H1 (cell line): Measurements from ENCODE around the gene CCDC88A.

Source experiments
- BCL11A ChIP-seq, 2 experiments: IDR thresholded peaks; one replicate each; pipeline ENCODE4 v1.6.1; 2011; ENCODE audit warnings: low read depth in 2 of 2, low read length in 2 of 2, mild to moderate bottlenecking in 2 of 2
- EP300 ChIP-seq, 2 experiments: IDR thresholded peaks; 1 replicate in 1 of 2; 2 replicates in 1 of 2; pipeline ENCODE4 v1.6.1; 2011 to 2012; ENCODE audit warnings: low read depth in 2 of 2, low read length in 2 of 2, mild to moderate bottlenecking in 2 of 2, borderline replicate concordance in 1 of 2, inconsistent platforms in 1 of 2, moderate library complexity in 1 of 2
- FOSL1 ChIP-seq: IDR thresholded peaks from 2 replicates; pipeline ENCODE4 v1.6.1; 2011; ENCODE audit warnings: mild to moderate bottlenecking, low read depth, low read length, moderate library complexity; ENCODE audit not compliant: insufficient read depth
- POLR2A ChIP-seq, 2 experiments: IDR thresholded peaks; 1 replicate in 1 of 2; 2 replicates in 1 of 2; pipeline ENCODE4 v1.6.1; 2011; ENCODE audit warnings: low read depth in 2 of 2, low read length in 2 of 2, mild to moderate bottlenecking in 2 of 2; ENCODE audit errors: control extremely low read depth in 1 of 2
- POLR2AphosphoS5 ChIP-seq: IDR thresholded peaks from 2 replicates; pipeline ENCODE4 v1.6.1; 2011; ENCODE audit warnings: low read depth, low read length
- TF ChIP-seq, protein P1 (sequence below), 3 experiments: IDR thresholded peaks; 1 replicate in 2 of 3; 2 replicates in 1 of 3; pipeline versions ENCODE4 v1.5.1 to v1.6.1; 2011; ENCODE audit warnings: low read length in 3 of 3, mild to moderate bottlenecking in 3 of 3, inconsistent platforms in 2 of 3, low read depth in 1 of 3, moderate library complexity in 1 of 3; ENCODE audit not compliant: insufficient read depth in 1 of 3; ENCODE audit errors: control extremely low read depth in 1 of 3

- TF ChIP-seq, protein P1, sequence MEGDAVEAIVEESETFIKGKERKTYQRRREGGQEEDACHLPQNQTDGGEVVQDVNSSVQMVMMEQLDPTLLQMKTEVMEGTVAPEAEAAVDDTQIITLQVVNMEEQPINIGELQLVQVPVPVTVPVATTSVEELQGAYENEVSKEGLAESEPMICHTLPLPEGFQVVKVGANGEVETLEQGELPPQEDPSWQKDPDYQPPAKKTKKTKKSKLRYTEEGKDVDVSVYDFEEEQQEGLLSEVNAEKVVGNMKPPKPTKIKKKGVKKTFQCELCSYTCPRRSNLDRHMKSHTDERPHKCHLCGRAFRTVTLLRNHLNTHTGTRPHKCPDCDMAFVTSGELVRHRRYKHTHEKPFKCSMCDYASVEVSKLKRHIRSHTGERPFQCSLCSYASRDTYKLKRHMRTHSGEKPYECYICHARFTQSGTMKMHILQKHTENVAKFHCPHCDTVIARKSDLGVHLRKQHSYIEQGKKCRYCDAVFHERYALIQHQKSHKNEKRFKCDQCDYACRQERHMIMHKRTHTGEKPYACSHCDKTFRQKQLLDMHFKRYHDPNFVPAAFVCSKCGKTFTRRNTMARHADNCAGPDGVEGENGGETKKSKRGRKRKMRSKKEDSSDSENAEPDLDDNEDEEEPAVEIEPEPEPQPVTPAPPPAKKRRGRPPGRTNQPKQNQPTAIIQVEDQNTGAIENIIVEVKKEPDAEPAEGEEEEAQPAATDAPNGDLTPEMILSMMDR (IDR thresholded peaks at IDR 0.05; ENCODE audit: control extremely low read depth in 1 of 3, insufficient read depth in 1 of 3, low read depth in 1 of 3, low read length in 3 of 3) = no peak
- no peak for TF ChIP-seq BCL11A (IDR thresholded peaks at IDR 0.05; ENCODE audit: low read depth in 2 of 2, low read length in 2 of 2)
- peak; percentile 96 for TF ChIP-seq POLR2AphosphoS5
- TF ChIP-seq FOSL1 = no peak
- TF ChIP-seq POLR2A (IDR thresholded peaks at IDR 0.05; ENCODE audit: control extremely low read depth in 1 of 2, low read depth in 2 of 2, low read length in 2 of 2) = peak; percentile 83 to 96
- peak in 1 of 2 experiments; percentile 75; a peak in 1 of 3 replicates for TF ChIP-seq EP300 (IDR thresholded peaks at IDR 0.05; ENCODE audit: borderline replicate concordance in 1 of 2, low read depth in 2 of 2, low read length in 2 of 2)
These were observed 150.6 kb downstream of the CCDC88A start, which contains the start of gene MTIF2 for GRCh38 chr2:55268907-55269644.
